Measurements from ENCODE around the gene GPR139.

Gene GPR139

GRCh38 chr16:20073203-20074098, at the start of gene GPR139:
GPR139 (minus strand) TSS chr16:20073890; CDS start chr16:20073616, 274 bp downstream.
- no peak for DNase-seq (ENCODE audit: extremely low read depth in 1 of 2, low read depth in 1 of 2)

DNA sequence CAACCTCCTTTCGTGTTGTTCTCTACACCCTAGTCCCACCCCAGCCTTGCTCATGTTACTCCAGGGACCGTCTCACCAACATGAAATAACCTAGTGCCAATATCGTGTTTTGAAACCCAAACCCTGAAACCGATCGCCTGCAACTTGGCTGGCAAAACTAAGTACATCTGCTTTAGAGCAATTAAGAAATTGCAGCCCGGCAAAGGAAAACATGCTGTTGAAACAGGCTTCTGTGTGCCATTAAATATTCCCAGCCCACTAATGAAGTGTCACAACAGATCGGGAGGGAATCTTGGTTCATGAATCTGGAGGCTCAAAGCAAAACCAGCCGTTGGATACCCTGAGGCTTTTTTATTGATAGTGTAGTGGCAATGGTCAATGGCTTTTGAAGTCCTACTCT, 48.3 kb upstream of the GPR139 start:
- no peak for DNase-seq (ENCODE audit: extremely low read depth in 1 of 2, low read depth in 1 of 2)

DNA sequence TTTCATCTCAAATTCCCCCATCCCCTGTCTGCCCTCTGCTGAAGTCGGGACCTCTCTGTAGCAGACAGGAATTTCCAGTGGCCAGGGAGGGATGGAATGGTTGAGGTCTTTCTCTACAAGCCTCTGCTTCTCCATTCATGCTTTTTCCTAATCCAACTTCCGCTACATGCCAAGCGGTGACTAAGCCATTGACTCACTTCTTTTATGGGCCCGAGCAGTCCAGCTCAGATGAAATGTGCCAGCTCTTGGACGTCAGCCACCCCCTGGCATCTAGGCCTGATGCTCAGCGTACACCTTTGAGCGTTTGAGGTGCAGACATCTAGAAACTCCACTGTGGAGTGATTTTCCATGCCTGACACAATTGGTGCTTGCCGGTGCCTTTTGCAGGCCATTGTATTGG, 40.7 kb upstream of the GPR139 start:
- no peak for DNase-seq (ENCODE audit: extremely low read depth in 1 of 2, low read depth in 1 of 2)

DNA sequence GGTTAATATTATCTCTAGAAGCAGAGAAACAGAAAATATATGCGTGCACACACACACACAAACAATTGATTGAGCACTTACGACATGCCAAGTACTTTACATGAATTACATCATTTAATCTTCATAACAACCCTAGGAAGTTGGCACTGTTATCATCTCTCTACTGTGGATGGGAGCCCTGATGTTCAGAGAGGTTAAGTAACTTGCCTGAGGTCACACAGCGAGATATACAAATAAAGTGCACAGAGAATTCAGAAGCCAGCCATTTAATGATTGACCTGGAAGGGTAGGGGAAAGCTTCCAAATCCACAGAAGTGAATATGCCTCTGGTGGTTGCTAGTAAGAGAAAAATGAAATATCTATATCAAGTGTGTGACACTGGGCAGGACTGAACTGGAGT, 37.5 kb upstream of the GPR139 start:
- no peak for DNase-seq (ENCODE audit: extremely low read depth in 1 of 2, low read depth in 1 of 2)

GRCh38 chr16:20107083-20107482, 33.4 kb upstream of the GPR139 start:
- no peak for DNase-seq (ENCODE audit: extremely low read depth in 1 of 2, low read depth in 1 of 2)

DNA sequence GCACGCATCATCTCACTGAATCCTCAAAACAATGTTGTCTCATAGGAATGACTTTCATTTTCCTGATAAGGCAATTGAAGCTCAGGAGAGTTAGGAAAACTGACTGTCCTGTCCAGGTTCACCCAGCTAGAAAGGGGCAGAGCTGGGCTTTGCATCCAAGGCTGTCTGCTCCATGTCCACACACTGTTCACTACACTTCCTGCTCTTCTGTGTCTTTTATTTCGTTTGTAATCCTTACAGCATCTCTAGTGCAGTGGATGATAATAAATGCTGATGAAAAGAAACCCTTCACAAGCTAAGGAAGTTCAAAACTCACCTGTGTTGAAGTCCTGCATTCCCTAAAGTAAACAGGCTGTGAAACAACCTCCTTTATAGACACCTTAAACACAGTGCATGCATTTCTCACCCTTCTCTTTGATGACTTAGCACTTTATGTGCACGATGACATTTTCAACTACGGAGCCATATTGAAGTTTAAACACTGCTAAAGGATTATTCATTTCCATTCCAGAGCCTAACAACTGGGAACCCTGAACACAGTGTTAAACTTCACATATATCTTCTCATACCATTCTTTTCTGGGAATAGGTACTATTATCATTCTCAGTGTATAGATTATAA, 31.0 kb upstream of the GPR139 start:
- no peak for DNase-seq (ENCODE audit: extremely low read depth in 1 of 2, low read depth in 1 of 2)

- DNase-seq (ENCODE audit: extremely low read depth in 1 of 2, low read depth in 1 of 2), result no peak
Observed at GRCh38 chr16:20102521-20102920, 28.8 kb upstream of the GPR139 start.

DNA sequence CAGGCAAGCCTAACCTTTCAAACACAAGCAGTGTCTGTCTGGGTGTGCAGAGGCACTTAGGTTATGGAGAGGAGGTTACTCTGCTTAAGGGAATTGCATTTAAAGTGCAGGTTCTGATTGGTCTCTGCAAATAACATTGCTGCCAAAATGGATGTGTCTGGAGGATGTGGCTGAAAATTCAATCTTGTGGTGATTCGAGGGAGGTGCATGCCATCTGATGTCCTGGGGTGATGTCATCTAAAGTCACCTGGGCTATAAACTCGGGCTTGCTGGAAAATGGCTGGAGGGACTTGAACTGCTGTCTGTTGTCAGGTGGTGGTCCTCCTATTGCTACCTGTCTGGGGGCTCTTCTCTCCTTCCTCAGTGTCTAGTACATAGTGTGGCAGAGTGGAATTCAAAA, 28.3 kb upstream of the GPR139 start:
- DNase-seq (ENCODE audit: extremely low read depth in 1 of 2, low read depth in 1 of 2), result no peak

DNA sequence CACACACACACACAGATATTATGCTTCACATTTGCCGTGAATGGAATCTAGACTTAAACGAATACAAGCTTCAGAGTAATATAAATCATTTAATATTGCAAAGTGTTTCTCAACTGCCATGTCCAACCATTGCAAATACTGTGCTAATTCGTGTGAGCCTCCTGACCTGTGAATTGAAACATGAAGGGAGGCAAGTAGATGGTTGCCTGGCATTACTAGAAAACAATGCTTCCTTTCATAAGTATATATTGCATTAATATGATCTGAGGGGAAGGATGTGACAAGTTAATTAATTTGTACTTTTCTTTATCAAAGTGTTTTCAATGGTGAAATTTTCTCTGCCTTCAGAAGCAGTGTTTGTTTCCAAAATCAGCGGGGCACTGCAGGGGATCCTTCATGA, 25.7 kb upstream of the GPR139 start:
- no peak for DNase-seq (ENCODE audit: extremely low read depth in 1 of 2, low read depth in 1 of 2)

- no peak for DNase-seq (ENCODE audit: extremely low read depth in 1 of 2, low read depth in 1 of 2)
Observed at GRCh38 chr16:20094157-20094556, 20.5 kb upstream of the GPR139 start.

DNA sequence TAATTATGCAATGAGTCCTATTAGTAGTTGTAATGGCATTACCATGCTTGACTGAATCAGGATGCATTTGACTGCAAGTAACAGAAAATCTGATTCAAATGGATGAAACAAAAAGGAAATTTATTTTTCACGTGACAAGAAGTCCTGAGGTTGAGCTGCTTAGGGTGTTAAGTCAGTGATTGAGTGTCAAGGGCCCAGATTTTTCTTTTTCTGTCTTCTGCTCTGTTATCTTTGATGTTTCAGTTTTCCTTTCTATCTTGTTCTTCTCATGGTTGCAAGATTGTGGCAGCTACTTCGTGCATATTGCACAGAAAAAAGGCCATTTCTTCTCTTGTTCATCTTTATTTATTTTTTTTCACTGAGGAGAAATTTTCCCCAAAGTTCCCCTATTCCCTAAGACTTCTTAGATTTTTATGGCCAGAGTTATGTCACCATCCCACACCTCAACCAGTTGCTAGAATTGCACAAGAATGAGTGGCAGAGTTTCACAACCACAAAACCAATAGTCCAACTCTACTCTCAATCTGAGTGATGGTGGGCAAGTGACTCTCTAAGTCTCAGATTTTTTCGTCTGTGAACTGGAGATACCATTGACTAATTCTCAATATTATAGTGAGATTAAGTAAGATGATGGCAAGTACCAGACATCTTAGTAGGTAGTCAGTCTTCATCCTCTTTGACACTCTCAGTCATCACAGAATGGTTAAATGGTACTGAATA, 15.7 kb upstream of the GPR139 start:
- DNase-seq (ENCODE audit: extremely low read depth in 1 of 2, low read depth in 1 of 2), result no peak

- no peak for DNase-seq (ENCODE audit: extremely low read depth in 1 of 2, low read depth in 1 of 2)
Observed at GRCh38 chr16:20084624-20085226, 11.0 kb upstream of the GPR139 start.

DNA sequence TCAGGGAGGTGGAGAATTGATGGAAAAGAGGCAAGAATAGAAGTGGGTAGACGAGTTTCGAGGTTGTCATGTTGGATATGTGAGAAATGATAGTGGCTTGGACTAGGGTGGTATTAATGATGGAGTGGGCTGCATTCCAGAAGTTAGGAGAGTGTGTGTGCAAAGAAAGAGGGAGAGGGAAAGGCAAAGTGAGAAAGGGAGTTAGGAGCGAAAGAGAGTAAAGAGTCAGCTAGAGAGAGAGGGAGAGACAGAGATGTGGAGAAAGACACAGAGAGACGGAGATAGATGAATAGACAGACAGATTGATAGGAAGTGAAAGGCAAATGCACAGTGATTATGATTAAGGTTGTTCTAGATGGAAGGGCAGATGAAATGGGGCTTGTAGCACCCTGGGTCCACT, 5.4 kb upstream of the GPR139 start:
- no peak for DNase-seq (ENCODE audit: extremely low read depth in 1 of 2, low read depth in 1 of 2)

DNA sequence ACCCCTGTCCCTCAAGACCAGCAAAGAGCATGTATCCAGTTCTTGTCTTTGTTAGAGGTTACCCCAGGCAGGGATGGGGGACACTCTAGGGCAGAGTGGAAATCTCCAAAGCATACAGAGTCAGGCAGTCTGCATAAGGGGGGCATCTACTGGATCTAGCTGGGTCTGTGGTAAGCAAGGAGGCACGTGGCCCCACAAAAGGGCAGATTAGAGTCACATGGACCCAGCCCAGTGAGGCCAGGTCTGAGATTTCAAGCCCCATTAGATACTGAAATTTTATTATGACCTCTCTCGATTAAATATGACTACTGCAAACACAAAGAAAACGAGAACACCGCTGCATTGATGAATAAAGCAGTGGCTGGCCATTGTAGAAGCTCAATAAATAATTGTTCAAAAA, 1.6 kb upstream of the GPR139 start:
- DNase-seq (ENCODE audit: extremely low read depth in 1 of 2, low read depth in 1 of 2), result no peak

DNA sequence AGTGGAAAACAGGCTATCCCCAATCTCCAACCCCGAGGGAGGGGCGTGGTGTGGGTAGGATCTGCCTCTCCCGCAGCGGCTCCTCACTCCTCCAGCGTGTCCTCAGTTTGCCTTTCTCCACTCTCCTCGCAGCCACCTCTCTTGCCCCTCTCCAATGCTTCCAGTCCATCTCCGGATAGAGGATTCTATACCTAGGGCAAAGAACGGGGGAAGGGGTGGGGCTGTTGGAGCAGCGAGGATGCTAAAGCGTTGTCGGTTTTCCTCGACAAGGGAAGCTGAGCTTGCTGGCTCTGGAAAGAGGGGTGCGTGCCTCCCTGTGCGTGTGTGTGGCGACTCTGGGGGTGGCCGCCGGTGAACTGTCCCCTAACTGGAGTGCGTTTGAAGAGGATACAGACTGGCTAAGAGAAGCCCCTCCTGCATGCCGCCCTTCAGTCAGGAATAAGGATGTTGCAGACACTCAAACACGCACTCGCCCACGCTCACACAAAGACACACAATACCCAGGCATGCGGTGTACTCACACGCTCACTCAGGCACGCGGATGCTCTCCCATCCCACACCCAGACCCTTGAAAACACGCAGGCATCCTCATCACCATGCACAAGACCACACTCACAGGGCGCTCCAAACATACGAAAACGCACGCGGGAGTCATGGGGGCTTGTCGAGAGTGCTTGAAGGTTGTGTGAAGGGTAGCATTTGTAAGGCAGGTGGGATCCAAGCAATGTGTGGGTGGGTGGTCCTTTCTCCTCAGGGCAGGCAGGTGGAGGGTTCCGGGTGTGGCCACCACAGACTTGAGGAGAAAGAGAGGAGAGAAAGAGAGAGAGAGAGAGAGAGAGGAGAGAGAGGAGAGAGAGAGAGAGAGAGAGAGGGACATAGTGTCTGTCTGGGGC, 655 bp upstream of the GPR139 start:
- no peak for DNase-seq (ENCODE audit: extremely low read depth in 1 of 2, low read depth in 1 of 2)

DNA sequence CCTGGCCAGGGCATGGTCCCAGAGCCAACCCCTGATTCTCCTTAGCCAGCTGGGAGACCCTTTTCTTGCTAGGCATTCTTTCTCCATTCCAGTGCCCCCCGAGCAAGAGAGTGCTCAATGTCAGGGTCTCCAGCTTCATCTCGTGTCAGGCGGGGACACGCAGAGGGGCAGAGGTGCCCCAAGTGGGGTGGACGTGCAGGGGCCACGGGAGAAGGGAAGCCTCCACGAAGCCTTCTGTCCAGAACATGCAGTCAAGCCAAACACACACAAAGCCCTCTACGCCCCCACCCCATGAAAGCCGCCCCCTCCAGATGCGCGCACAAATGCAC, 852 bp downstream of the GPR139 start:
- DNase-seq (ENCODE audit: extremely low read depth in 1 of 2, low read depth in 1 of 2), result no peak

DNA sequence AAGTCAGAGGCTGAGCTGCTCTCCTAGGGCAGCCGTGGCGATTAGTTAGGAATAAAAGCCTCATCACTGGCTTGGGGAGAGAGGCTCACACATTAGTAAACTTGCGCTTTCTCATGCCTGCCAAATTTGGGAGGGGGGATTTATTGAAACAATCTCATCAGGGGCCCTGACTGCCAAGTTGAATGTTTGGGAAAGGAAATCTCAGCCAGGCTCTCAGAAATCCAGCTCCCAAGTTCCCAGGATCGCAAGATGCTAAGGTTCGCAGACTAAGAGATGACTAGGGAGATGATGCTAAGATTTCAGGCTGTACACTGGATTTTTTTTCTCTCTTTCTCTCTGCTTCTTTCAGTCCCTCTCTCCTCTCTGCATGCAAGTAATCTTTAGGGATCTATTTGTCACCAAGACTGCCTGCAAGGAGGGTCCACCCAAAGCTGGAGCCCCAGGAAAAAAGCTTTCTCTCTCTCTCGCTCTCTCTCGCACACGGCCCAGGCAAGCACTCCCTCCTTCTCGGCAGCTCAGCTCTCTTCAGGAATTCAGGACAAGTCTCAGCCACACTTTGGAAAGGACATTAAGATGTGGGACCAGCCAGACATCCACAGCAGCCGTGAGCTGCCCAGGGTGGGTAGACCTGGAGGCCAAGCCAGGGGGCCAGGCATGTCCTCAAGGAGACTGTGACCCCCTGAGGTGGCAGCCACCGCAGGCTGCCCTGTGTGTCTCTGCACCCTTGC, 1.4 kb downstream of the GPR139 start:
- no peak for DNase-seq (ENCODE audit: extremely low read depth in 1 of 2, low read depth in 1 of 2)

DNA sequence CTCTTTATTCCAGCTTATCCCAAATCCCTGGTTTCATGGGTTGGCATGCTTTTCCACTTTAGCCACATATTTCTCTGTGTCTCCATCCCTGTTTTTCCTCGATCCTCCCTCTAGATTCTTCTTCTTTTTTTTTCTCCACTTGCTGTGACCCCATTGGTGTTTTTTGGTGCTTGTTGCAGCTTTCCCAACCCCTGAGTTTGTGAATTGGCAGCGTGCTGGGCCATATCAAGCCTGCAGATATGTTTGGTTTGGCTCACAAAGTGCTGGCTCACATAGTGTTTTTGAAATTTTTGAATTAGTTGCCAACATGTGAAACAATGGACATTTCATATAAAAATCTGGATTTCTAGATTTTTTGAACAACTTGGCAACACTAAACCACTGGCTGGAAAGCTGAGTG, 8.8 kb downstream of the GPR139 start:
- DNase-seq (ENCODE audit: extremely low read depth in 1 of 2, low read depth in 1 of 2), result no peak

GRCh38 chr16:20064520-20064919, 9.2 kb downstream of the GPR139 start:
- no peak for DNase-seq (ENCODE audit: extremely low read depth in 1 of 2, low read depth in 1 of 2)

- DNase-seq (ENCODE audit: extremely low read depth in 1 of 2, low read depth in 1 of 2), result no peak
Observed at GRCh38 chr16:20061132-20061531, 12.6 kb downstream of the GPR139 start.

All from activated CD8-positive, alpha-beta memory T cell treated with anti-CD3 and anti-CD28 coated beads for 1 hour (primary cell).